HepG2 (cell line): Measurements from ENCODE around the gene DSCAM. TPM values are rescaled to one million over a fixed set of nuclear protein-coding genes. Genes with fewer than 3 reads are reported as not detected.

Experiments
- ATAC-seq: fragments of 200-7000 bp; cut with Tn5 transposase; 3 replicates; pipeline ENCODE4 v1.9.1; 2020; ENCODE audit warnings: mild to moderate bottlenecking, moderate library complexity
- BruUV-seq: library from RNA; stranded (reverse); fragments of 400-500 nt; replicated peaks from 2 replicates; lab custom pipeline; 2021; lab: Mats Ljungman, UMichigan
- CTCF ChIA-PET: fragments of 300-600 bp; formaldehyde crosslinking; extraction: SDS; loops from one replicate; lab custom pipeline; 2021; ENCODE audit warnings: low total read pairs, inconsistent platforms, low intra/inter-chr PET ratio; lab: Yijun Ruan, JAX
- POLR2A ChIA-PET: fragments of 350-600 bp; sonication (Branson Sonifier 250); formaldehyde crosslinking; loops from one replicate; lab custom pipeline; 2020; ENCODE audit warnings: antibody characterized with exemption, inconsistent platforms; lab: Yijun Ruan, JAX
- DNase-seq: peaks from one replicate; pipeline ENCODE4 v3.0.0-alpha.2; 2015; ENCODE audit warnings: low spot score
- FAIRE-seq: peaks from 3 replicates; lab custom pipeline; 2011; peaks lifted over from hg19 to GRCh38; lab: Jason Lieb, UNC
- H2AFZ ChIP-seq: one replicate; pipeline ENCODE4 v1.6.1; 2011; ENCODE audit warnings: low read length, inconsistent platforms
- H3K27ac ChIP-seq: fragments of 300-600 bp; 3 replicates; pipeline ENCODE4 v1.8.0; 2011; ENCODE audit warnings: mixed run types, mild to moderate bottlenecking, mixed read lengths, low read length, inconsistent platforms; ENCODE audit not compliant: insufficient read depth; ENCODE audit errors: extremely low read length
- H3K27me3 ChIP-seq, 2 experiments: fragments of 200-600 bp in 1 of 2; 2 replicates in 1 of 2; 3 replicates in 1 of 2; pipeline versions ENCODE4 v1.6.0 to v1.8.0; 2011; ENCODE audit warnings: low read length in 2 of 2, mild to moderate bottlenecking in 2 of 2, moderate library complexity in 2 of 2, inconsistent platforms in 1 of 2; ENCODE audit not compliant: insufficient read depth in 2 of 2, control insufficient read depth in 1 of 2
- H3K36me3 ChIP-seq, 2 experiments: fragments of 200-600 bp in 1 of 2; replicated peaks in 1 of 2; 2 replicates in 1 of 2; 3 replicates in 1 of 2; pipeline versions ENCODE4 v1.5.1 to v1.8.0; 2011; ENCODE audit warnings: low read length in 2 of 2, inconsistent platforms in 1 of 2; ENCODE audit not compliant: insufficient read depth in 2 of 2, control insufficient read depth in 1 of 2
- H3K4me1 ChIP-seq: 2 replicates; pipeline ENCODE4 v1.5.1; 2012; ENCODE audit warnings: low read length, inconsistent platforms; ENCODE audit not compliant: insufficient read depth
- H3K4me2 ChIP-seq: 2 replicates; pipeline ENCODE4 v1.6.0; 2011; ENCODE audit warnings: low read depth, low read length, inconsistent platforms
- H3K4me3 ChIP-seq, 3 experiments: fragments of 200-600 bp in 1 of 3; sonication (generic), shearing (Covaris generic) in 1 of 3; replicated peaks in 1 of 3; 2 replicates each; pipeline ENCODE4 v1.5.1; 2011 to 2016; ENCODE audit warnings: low read length in 3 of 3, inconsistent platforms in 2 of 3, low read depth in 2 of 3, mild to moderate bottlenecking in 2 of 3, control low read depth in 1 of 3, mixed read lengths in 1 of 3; ENCODE audit not compliant: insufficient read depth in 1 of 3
- H3K79me2 ChIP-seq: one replicate; pipeline ENCODE4 v1.6.1; 2011; ENCODE audit warnings: low read length, inconsistent platforms; ENCODE audit not compliant: insufficient read depth
- H3K9ac ChIP-seq: 2 replicates; pipeline ENCODE4 v1.6.0; 2011; ENCODE audit warnings: mild to moderate bottlenecking, low read depth, low read length, inconsistent platforms; ENCODE audit not compliant: insufficient read depth
- H3K9me3 ChIP-seq: 2 replicates; pipeline ENCODE4 v1.5.1; 2012; ENCODE audit warnings: mild to moderate bottlenecking, low read length
- H4K20me1 ChIP-seq: 2 replicates; pipeline ENCODE4 v1.6.0; 2011; ENCODE audit warnings: inconsistent platforms, mild to moderate bottlenecking, low read length, moderate library complexity; ENCODE audit not compliant: insufficient read depth
- CHD2 ChIP-seq: IDR thresholded peaks from 2 replicates; pipeline ENCODE4 v1.6.1; 2011; ENCODE audit warnings: low read depth, low read length, improper control_type of control experiment
- DNMT3B ChIP-seq: conservative IDR thresholded peaks from 2 replicates; pipeline ENCODE4 v1.6.1; 2016; ENCODE audit warnings: missing biosample characterization, control low read depth
- KDM5A ChIP-seq: fragments of 200-600 bp; sonication (generic); IDR thresholded peaks from 2 replicates; pipeline ENCODE4 v1.7.0; 2018; ENCODE audit warnings: antibody characterized with exemption, mild to moderate bottlenecking, low read length, borderline replicate concordance
- POLR2A ChIP-seq, 2 experiments: IDR thresholded peaks; 2 replicates each; pipeline ENCODE4 v1.6.1; 2011; ENCODE audit warnings: low read depth in 2 of 2, low read length in 2 of 2, mild to moderate bottlenecking in 1 of 2, moderate library complexity in 1 of 2; ENCODE audit not compliant: insufficient read depth in 1 of 2
- RBAK ChIP-seq: sonication (generic); formaldehyde crosslinking; IDR thresholded peaks from 2 replicates; pipeline ENCODE4 v1.5.1; 2020; ENCODE audit warnings: mild to moderate bottlenecking, missing genetic modification reagents
- ZFP1 ChIP-seq: IDR thresholded peaks from 2 replicates; pipeline ENCODE4 v1.6.1; 2016
- ZNF124 ChIP-seq: sonication (generic); formaldehyde crosslinking; IDR thresholded peaks from 2 replicates; pipeline ENCODE4 v1.4.0; 2020; ENCODE audit warnings: missing genetic modification reagents
- ZNF138 ChIP-seq: sonication (generic); formaldehyde crosslinking; IDR thresholded peaks from 2 replicates; pipeline ENCODE4 v1.5.0; 2020; ENCODE audit warnings: mild to moderate bottlenecking, low read depth, missing genetic modification reagents
- ZNF333 ChIP-seq: sonication (generic); formaldehyde crosslinking; IDR thresholded peaks from 2 replicates; pipeline ENCODE4 v1.4.0; 2020; ENCODE audit warnings: mild to moderate bottlenecking, missing genetic modification reagents, borderline replicate concordance
- ZNF337 ChIP-seq: sonication (generic); formaldehyde crosslinking; IDR thresholded peaks from 2 replicates; pipeline ENCODE4 v1.5.1; 2020; ENCODE audit warnings: missing genetic modification reagents, low read depth, mild to moderate bottlenecking, borderline replicate concordance
- ZNF607 ChIP-seq: sonication (generic); formaldehyde crosslinking; IDR thresholded peaks from 2 replicates; pipeline ENCODE4 v1.5.1; 2020; ENCODE audit warnings: missing genetic modification reagents, mild to moderate bottlenecking, borderline replicate concordance
- ZSCAN21 ChIP-seq: sonication (generic); formaldehyde crosslinking; IDR thresholded peaks from 2 replicates; pipeline ENCODE4 v1.8.0; 2022; ENCODE audit warnings: mild to moderate bottlenecking, missing genetic modification reagents, moderate library complexity, borderline replicate concordance
- ZSCAN31 ChIP-seq: sonication (generic); formaldehyde crosslinking; IDR thresholded peaks from 2 replicates; pipeline ENCODE4 v1.5.0; 2020; ENCODE audit warnings: low read depth, mild to moderate bottlenecking, missing genetic modification reagents
- WGBS: methylation state at CpG from one replicate; pipeline ENCODE4 v1.1.6; 2017; ENCODE audit warnings: low lambda C conversion rate; 5-methylcytosine and 5-hydroxymethylcytosine counted together
- in situ Hi-C: cut with HindIII; loops from 2 replicates; pipeline ENCODE4 v1.10.0; 2017; ENCODE audit warnings: low pct_unique_long_range_greater_than_20kb; ENCODE audit not compliant: extremely low pct_ligation_motif_present
- intact Hi-C: fragments of 100-400 bp; cut with micrococcal nuclease; formaldehyde crosslinking; loops from one replicate; pipeline ENCODE4 v1.10.0; 2022; ENCODE audit not compliant: unreplicated experiment
- polyA plus RNA-seq, 8 experiments: library from polyadenylated mRNA; depleted of rRNA in 3 of 8; stranded (reverse) in 7 of 8; unstranded in 1 of 8; fragments of >200 nt; fragmentation: Illumina TruSeq in 4 of 8; extraction: Trizol in 4 of 8; gene quantifications; 2 replicates each; pipeline versions ENCODE4 v1.2.1 to v1.2.3, GENCODE V29; 2011 to 2016; ENCODE audit warnings: low read depth in 4 of 8, missing spikeins in 1 of 8, mixed read lengths in 1 of 8; ENCODE audit not compliant: insufficient read depth in 1 of 8
- total RNA-seq, 5 experiments: library from RNA; depleted of rRNA; stranded (reverse); fragments of >200 nt; fragmentation: Illumina TruSeq; extraction: Trizol; gene quantifications; 2 replicates each; pipeline ENCODE4 v1.2.3, GENCODE V29; 2016; ENCODE audit warnings: low read depth in 1 of 5
- TF ChIP-seq, protein P1 (sequence below): sonication (generic); formaldehyde crosslinking; IDR thresholded peaks from 2 replicates; pipeline ENCODE4 v1.4.0; 2020; ENCODE audit warnings: mild to moderate bottlenecking, missing genetic modification reagents
- TF ChIP-seq, protein P2 (sequence below): sonication (generic); formaldehyde crosslinking; IDR thresholded peaks from 2 replicates; pipeline ENCODE4 v1.4.0; 2020; ENCODE audit warnings: missing genetic modification reagents, mild to moderate bottlenecking, borderline replicate concordance

Gene DSCAM
- total and polyA plus RNA-seq, 2 of the 13 experiments (the other 11 are each of a cell fraction or from before 2014, with no cell fraction given), result not detected

DNA sequence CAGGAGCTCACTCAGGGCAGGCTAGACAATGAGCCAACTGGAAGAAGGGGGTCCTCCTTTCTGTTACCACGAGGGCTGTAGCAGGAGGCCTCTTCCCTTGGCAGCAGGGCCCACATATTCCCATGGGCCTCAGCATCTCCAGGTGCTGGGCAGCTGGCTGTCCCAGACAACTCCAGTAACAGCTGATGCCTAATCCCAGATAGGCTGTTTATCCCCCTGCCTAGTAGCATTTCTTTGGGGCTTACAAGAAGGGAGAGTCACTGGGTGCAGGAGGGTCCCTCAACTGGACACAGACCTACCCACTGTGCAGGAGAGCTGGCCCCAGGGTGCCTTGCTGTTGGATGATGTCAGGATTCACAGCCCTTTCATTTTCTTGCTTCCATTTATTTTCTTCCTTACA lies 278.2 kb downstream of the DSCAM start (continued):
- no peak for TF ChIP-seq ZSCAN31

DNA sequence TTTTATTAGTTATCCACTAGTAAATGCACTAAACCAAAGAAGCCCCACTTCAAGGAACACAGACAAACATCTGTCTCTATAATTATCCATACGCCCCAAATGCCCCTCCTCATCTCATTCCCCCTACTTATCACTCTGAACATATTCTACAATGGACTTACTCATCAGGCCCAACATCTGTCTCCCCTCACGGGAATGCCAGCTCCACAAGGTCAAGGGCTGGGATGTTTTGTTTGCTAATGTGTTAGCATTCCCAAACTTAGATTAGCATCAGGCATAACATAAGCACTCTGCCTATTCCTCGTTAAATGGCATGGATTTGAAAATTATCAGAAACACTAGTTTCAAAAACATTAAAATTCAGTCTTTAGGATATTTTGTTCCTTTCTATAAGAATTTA lies 279.5 kb downstream of the DSCAM start:
- CTCF ChIA-PET, result no interaction called here
- H3K4me3 ChIP-seq, result no peak overlapping the region
- no peak overlapping the region for H3K4me2 ChIP-seq
- H3K27ac ChIP-seq, result no peak overlapping the region
- H2AFZ ChIP-seq, result no peak overlapping the region
- TF ChIP-seq ZNF124 (CRISPR knock-in tag) (no peak), ZFP1 (CRISPR knock-in tag) (no peak), CHD2 (no peak), ZNF337 (CRISPR knock-in tag) (no peak), KDM5A (no peak), POLR2A (IDR thresholded peaks at IDR 0.05; ENCODE audit: insufficient read depth in 1 of 2, low read depth in 2 of 2, low read length in 2 of 2) (no peak), ZNF138 (CRISPR knock-in tag) (no peak), ZNF333 (no peak), RBAK (CRISPR knock-in tag) (no peak), ZNF607 (CRISPR knock-in tag) (no peak), ZSCAN21 (CRISPR knock-in tag) (no peak), DNMT3B (CRISPR knock-in tag) (no peak)
- TF ChIP-seq, protein P1, sequence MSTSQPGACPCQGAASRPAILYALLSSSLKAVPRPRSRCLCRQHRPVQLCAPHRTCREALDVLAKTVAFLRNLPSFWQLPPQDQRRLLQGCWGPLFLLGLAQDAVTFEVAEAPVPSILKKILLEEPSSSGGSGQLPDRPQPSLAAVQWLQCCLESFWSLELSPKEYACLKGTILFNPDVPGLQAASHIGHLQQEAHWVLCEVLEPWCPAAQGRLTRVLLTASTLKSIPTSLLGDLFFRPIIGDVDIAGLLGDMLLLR (CRISPR knock-in tag), result no peak
- TF ChIP-seq, protein P2, sequence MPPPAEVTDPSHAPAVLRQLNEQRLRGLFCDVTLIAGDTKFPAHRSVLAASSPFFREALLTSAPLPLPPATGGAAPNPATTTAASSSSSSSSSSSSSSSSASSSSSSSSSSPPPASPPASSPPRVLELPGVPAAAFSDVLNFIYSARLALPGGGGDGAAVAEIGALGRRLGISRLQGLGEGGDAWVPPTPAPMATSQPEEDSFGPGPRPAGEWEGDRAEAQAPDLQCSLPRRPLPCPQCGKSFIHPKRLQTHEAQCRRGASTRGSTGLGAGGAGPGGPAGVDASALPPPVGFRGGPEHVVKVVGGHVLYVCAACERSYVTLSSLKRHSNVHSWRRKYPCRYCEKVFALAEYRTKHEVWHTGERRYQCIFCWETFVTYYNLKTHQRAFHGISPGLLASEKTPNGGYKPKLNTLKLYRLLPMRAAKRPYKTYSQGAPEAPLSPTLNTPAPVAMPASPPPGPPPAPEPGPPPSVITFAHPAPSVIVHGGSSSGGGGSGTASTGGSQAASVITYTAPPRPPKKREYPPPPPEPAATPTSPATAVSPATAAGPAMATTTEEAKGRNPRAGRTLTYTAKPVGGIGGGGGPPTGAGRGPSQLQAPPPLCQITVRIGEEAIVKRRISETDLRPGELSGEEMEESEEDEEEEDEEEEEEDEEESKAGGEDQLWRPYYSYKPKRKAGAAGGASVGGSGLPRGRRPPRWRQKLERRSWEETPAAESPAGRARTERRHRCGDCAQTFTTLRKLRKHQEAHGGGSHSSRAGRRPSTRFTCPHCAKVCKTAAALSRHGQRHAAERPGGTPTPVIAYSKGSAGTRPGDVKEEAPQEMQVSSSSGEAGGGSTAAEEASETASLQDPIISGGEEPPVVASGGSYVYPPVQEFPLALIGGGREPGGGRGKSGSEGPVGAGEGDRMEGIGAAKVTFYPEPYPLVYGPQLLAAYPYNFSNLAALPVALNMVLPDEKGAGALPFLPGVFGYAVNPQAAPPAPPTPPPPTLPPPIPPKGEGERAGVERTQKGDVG (CRISPR knock-in tag), result no peak
- TF ChIP-seq, all 625 proteins: peak for 0
- 19% methylated on average over 3 of the region's 3 CpGs for WGBS
- Histone ChIP-seq H3K79me2 (no peaks in the 10 kb centered on the region), H3K4me1 (no peaks in the 10 kb centered on the region), H3K9me3 (peaks cover 84% of the 10 kb centered on the region), H3K27me3 (no peaks in the 10 kb centered on the region), H4K20me1 (no peaks in the 10 kb centered on the region), H3K9ac (no peak overlapping the region), H3K36me3 (no peaks in the 10 kb centered on the region)
- in situ Hi-C loops (no loop called here), intact Hi-C loops (no loop called here)
- POLR2A ChIA-PET, result no interaction called here
- no peak for DNase-seq
- no TSS peak for BruUV-seq
- FAIRE-seq, result no peak
- no peak for ATAC-seq
